ENCODE data around the gene C1orf167. TPM values are rescaled to one million over a fixed set of nuclear protein-coding genes. Genes with fewer than 3 reads are reported as not detected.

C1orf167 gene
- total and polyA plus RNA-seq, 2 donors (not counting 1 experiment from before 2014, with no cell fraction given): not detected

GRCh38 chr1:11777658-11778322, 15.8 kb downstream of the C1orf167 start:
- CTCF ChIA-PET: interaction anchor here (0.7 kb wide), 1 partner anchor 76 kb away, joined by 3 read pairs; no protein-coding TSS in a partner anchor
- DNase-seq (no peak), ATAC-seq (ENCODE audit: low read depth) (no peak)
- POLR2A ChIA-PET: no interaction called here
- Mint-ChIP-seq H3K27me3 (peaks cover 6% of the 10 kb centered on the region), H3K4me3 (no peak overlapping the region), H3K4me1 (no peaks in the 10 kb centered on the region), H3K9me3 (ENCODE audit: insufficient read depth) (no peaks in the 10 kb centered on the region), H3K27ac (no peak overlapping the region)
- Histone ChIP-seq H4K20me1 (ENCODE audit: control insufficient read depth, insufficient read depth, low read length, poor library complexity, severe bottlenecking) (no peaks in the 10 kb centered on the region), H3K27me3 (replicated peaks in 1 of 4; ENCODE audit: control extremely low read depth in 1 of 4, control insufficient read depth in 3 of 4, insufficient read depth in 4 of 4, low read length in 3 of 4) (no peaks in the 10 kb centered on the region), H3K4me1 (ENCODE audit: control insufficient read depth in 2 of 2, insufficient read depth in 2 of 2, low read length in 2 of 2) (no peaks in the 10 kb centered on the region), H3K9me3 (ENCODE audit: control extremely low read depth in 1 of 3, control insufficient read depth in 2 of 3, insufficient read depth in 1 of 3, low read length in 2 of 3) (no peaks in the 10 kb centered on the region), H3K79me2 (ENCODE audit: control insufficient read depth, insufficient read depth, low read length) (no peaks in the 10 kb centered on the region), H3K9ac (ENCODE audit: low read length) (no peak overlapping the region), H2AFZ (ENCODE audit: insufficient read depth, low read depth, low read length, poor library complexity, severe bottlenecking) (no peak overlapping the region), H3K4me2 (replicated peaks; ENCODE audit: low read depth, low read length, poor library complexity, severe bottlenecking) (no peak overlapping the region), H3K27ac (ENCODE audit: low read length in 2 of 2) (no peak overlapping the region), H3K4me3 (ENCODE audit: control extremely low read depth in 1 of 5, extremely low read depth in 1 of 5, insufficient read depth in 1 of 5, low read depth in 2 of 5, low read length in 4 of 5) (no peak overlapping the region), H3K36me3 (replicated peaks in 1 of 2; ENCODE audit: control extremely low read depth in 1 of 2, control insufficient read depth in 1 of 2, extremely low read depth in 1 of 2, insufficient read depth in 2 of 2, low read length in 1 of 2) (no peaks in the 10 kb centered on the region)
- 93% methylated on average over 7 of the region's 8 CpGs for whole genome bisulfite sequencing (ENCODE audit: insufficient coverage)
- TF ChIP-seq EZH2 (IDR thresholded peaks at IDR 0.05; ENCODE audit: borderline replicate concordance, insufficient read depth, low read depth, low read length, poor library complexity, severe bottlenecking) (no peak), CTCF (IDR thresholded peaks at IDR 0.05) (no peak)
- intact Hi-C loops (cut with micrococcal nuclease): no loop called here

GRCh38 chr1:11778336-11778735, 16.3 kb downstream of the C1orf167 start:
- ATAC-seq (ENCODE audit: low read depth) (no peak), DNase-seq (no peak)
- Histone ChIP-seq H3K9me3 (ENCODE audit: control extremely low read depth in 1 of 3, control insufficient read depth in 2 of 3, insufficient read depth in 1 of 3, low read length in 2 of 3) (no peaks in the 10 kb centered on the region), H3K27me3 (replicated peaks in 1 of 4; ENCODE audit: control extremely low read depth in 1 of 4, control insufficient read depth in 3 of 4, insufficient read depth in 4 of 4, low read length in 3 of 4) (no peaks in the 10 kb centered on the region), H3K79me2 (ENCODE audit: control insufficient read depth, insufficient read depth, low read length) (no peaks in the 10 kb centered on the region), H2AFZ (ENCODE audit: insufficient read depth, low read depth, low read length, poor library complexity, severe bottlenecking) (no peak overlapping the region), H3K4me1 (ENCODE audit: control insufficient read depth in 2 of 2, insufficient read depth in 2 of 2, low read length in 2 of 2) (no peaks in the 10 kb centered on the region), H3K4me3 (ENCODE audit: control extremely low read depth in 1 of 5, extremely low read depth in 1 of 5, insufficient read depth in 1 of 5, low read depth in 2 of 5, low read length in 4 of 5) (no peak overlapping the region), H3K27ac (ENCODE audit: low read length in 2 of 2) (no peak overlapping the region), H3K9ac (ENCODE audit: low read length) (no peak overlapping the region), H4K20me1 (ENCODE audit: control insufficient read depth, insufficient read depth, low read length, poor library complexity, severe bottlenecking) (no peaks in the 10 kb centered on the region), H3K4me2 (replicated peaks; ENCODE audit: low read depth, low read length, poor library complexity, severe bottlenecking) (no peak overlapping the region), H3K36me3 (replicated peaks in 1 of 2; ENCODE audit: control extremely low read depth in 1 of 2, control insufficient read depth in 1 of 2, extremely low read depth in 1 of 2, insufficient read depth in 2 of 2, low read length in 1 of 2) (no peaks in the 10 kb centered on the region)
- WGBS (ENCODE audit: insufficient coverage): 90% methylated on average over 9 of the region's 9 CpGs
- Mint-ChIP-seq H3K4me1 (peaks cover 1% of the 10 kb centered on the region), H3K4me3 (no peak overlapping the region), H3K27me3 (peaks cover 6% of the 10 kb centered on the region), H3K27ac (no peak overlapping the region), H3K9me3 (ENCODE audit: insufficient read depth) (no peaks in the 10 kb centered on the region)
- POLR2A ChIA-PET: no interaction called here
- CTCF ChIA-PET: interaction anchor here (0.7 kb wide), 1 partner anchor 77 kb away, joined by 3 read pairs; no protein-coding TSS in a partner anchor
- intact Hi-C loops (cut with micrococcal nuclease): no loop called here
- TF ChIP-seq EZH2 (IDR thresholded peaks at IDR 0.05; ENCODE audit: borderline replicate concordance, insufficient read depth, low read depth, low read length, poor library complexity, severe bottlenecking): no peak
- TF ChIP-seq CTCF (IDR thresholded peaks at IDR 0.05): no peak
